Sigmoid colon (tissue), 7 donors: ENCODE data around the gene BNIP5. TPM values are rescaled to one million over a fixed set of nuclear protein-coding genes. Genes with fewer than 3 reads are reported as not detected.

Experiments used
- DNase-seq: peaks from one replicate; pipeline ENCODE4 v3.0.0-alpha.2; 2019
- H3K27ac ChIP-seq, 4 donors: fragments of 200-600 bp; sonication (generic); one replicate each; pipeline ENCODE4 v1.5.1; 2016 to 2019; ENCODE audit warnings: mild to moderate bottlenecking in 1 of 4
- H3K27me3 ChIP-seq, 3 donors: fragments of 200-600 bp; sonication (generic); one replicate each; pipeline ENCODE4 v1.5.1; 2019; ENCODE audit warnings: mild to moderate bottlenecking in 1 of 3
- H3K36me3 ChIP-seq, 4 donors: fragments of 200-600 bp; sonication (generic); one replicate each; pipeline ENCODE4 v1.5.1; 2016 to 2019
- H3K4me1 ChIP-seq, 4 donors: fragments of 200-600 bp; sonication (generic); one replicate each; pipeline ENCODE4 v1.5.1; 2017 to 2019
- H3K4me3 ChIP-seq, 4 donors: fragments of 200-600 bp; sonication (generic); one replicate each; pipeline ENCODE4 v1.5.1; 2017 to 2019; ENCODE audit warnings: mild to moderate bottlenecking in 2 of 4, moderate library complexity in 1 of 4
- H3K9me3 ChIP-seq, 4 donors: fragments of 200-600 bp in 3 of 4; sonication (generic) in 3 of 4; one replicate each; pipeline versions ENCODE4 v1.5.1 to v1.6.1; 2013 to 2019
- CTCF ChIP-seq, 4 experiments: fragments of 450-650 bp in 3 of 4; fragments of 200-600 bp in 1 of 4; IDR thresholded peaks; one replicate each; pipeline ENCODE4 v1.5.1; 2016 to 2019; ENCODE audit warnings: antibody characterized with exemption in 4 of 4, mild to moderate bottlenecking in 3 of 4, moderate library complexity in 2 of 4
- EP300 ChIP-seq, 4 donors: sonication (generic); formaldehyde crosslinking; IDR thresholded peaks; one replicate each; pipeline ENCODE4 v1.6.1; 2017; ENCODE audit warnings: antibody characterized with exemption in 4 of 4
- POLR2A ChIP-seq, 2 donors: fragments of 450-650 bp; IDR thresholded peaks; one replicate each; pipeline ENCODE4 v1.6.1; 2016; ENCODE audit warnings: antibody characterized with exemption in 2 of 2, mild to moderate bottlenecking in 2 of 2, moderate library complexity in 2 of 2
- POLR2AphosphoS5 ChIP-seq, 4 donors: sonication (generic); formaldehyde crosslinking; IDR thresholded peaks; one replicate each; pipeline ENCODE4 v1.6.1; 2017; ENCODE audit warnings: antibody characterized with exemption in 4 of 4
- WGBS, 2 donors: extraction: QIAGEN DNeasy Blood & Tissue Kit; methylation state at CpG; one replicate each; pipeline ENCODE4 v1.1.7; 2013; 5-methylcytosine and 5-hydroxymethylcytosine counted together
- intact Hi-C: fragments of 100-400 bp; cut with DNase I; formaldehyde crosslinking; loops from one replicate; pipeline ENCODE4 v1.15.1; 2023
- polyA plus RNA-seq, 3 donors: library from polyadenylated mRNA; stranded (reverse); fragments of 200-250 nt; gene quantifications; one replicate each; pipeline ENCODE4 v1.2.3, GENCODE V29; 2013
- total RNA-seq, 4 donors: library from RNA; depleted of rRNA; stranded (reverse); fragments of >200 nt; gene quantifications; one replicate each; pipeline ENCODE4 v1.1.0, GENCODE V29; 2016
- donor health status: healthy with polysubstance abuse.
- donor health status: Bipolar disorder and iron deficiency.
- donor health status: healthy.

Gene BNIP5
- total and polyA plus RNA-seq, 7 donors, result 5.5 to 9.0 (median 8.6) TPM; not detected in 4

GRCh38 chr6:36267731-36268477 lies 68.8 kb downstream of the BNIP5 start:
- Histone ChIP-seq H3K27ac (no peak overlapping the region), H3K27me3 (peaks cover 0 to 18% (median 7%) of the 10 kb centered on the region in 3 donors), H3K9me3 (peaks cover 0 to 6% (median 6%) of the 10 kb centered on the region in 4 donors), H3K4me3 (no peak overlapping the region), H3K36me3 (no peaks in the 10 kb centered on the region), H3K4me1 (no peaks in the 10 kb centered on the region)
- DNase-seq, result no peak
- 91 to 96% methylated on average over 4 of the region's 4 CpGs for WGBS, 2 donors
- TF ChIP-seq CTCF (IDR thresholded peaks at IDR 0.05) (no peak), EP300 (IDR thresholded peaks at IDR 0.05) (no peak), POLR2A (IDR thresholded peaks at IDR 0.05) (no peak), POLR2AphosphoS5 (IDR thresholded peaks at IDR 0.05) (no peak)
- intact Hi-C loops, result no loop called here

GRCh38 chr6:36266913-36267644 lies 69.6 kb downstream of the BNIP5 start:
- Histone ChIP-seq H3K27me3 (peaks cover 0 to 14% (median 7%) of the 10 kb centered on the region in 3 donors), H3K4me1 (no peaks in the 10 kb centered on the region), H3K36me3 (no peaks in the 10 kb centered on the region), H3K27ac (no peak overlapping the region), H3K9me3 (peaks cover 0 to 6% (median 6%) of the 10 kb centered on the region in 4 donors), H3K4me3 (no peak overlapping the region)
- intact Hi-C loops, result no loop called here
- 94% methylated on average over 13 of the region's 13 CpGs for WGBS, 2 donors
- TF ChIP-seq POLR2AphosphoS5 (IDR thresholded peaks at IDR 0.05), result no peak
- TF ChIP-seq POLR2A (IDR thresholded peaks at IDR 0.05), result no peak
- TF ChIP-seq EP300 (IDR thresholded peaks at IDR 0.05), result no peak
- TF ChIP-seq CTCF (IDR thresholded peaks at IDR 0.05), result no peak
- no peak for DNase-seq

Other genes starting within 250 kb of the BNIP5 start
- 1 to 10 TPM; 1.8 to 3.6 (median 2.8) TPM for gene MAPK13, start 206.4 kb downstream of the BNIP5 start, total RNA-seq
- 100 to 1,000 TPM; 110 to 159 (median 151) TPM for gene MAPK13, start 206.4 kb downstream of the BNIP5 start, polyA plus RNA-seq
- 10 to 100 TPM; 11.2 to 35.3 (median 23.6) TPM for gene BRPF3, start 140.1 kb downstream of the BNIP5 start, total RNA-seq
- gene BRPF3, start 140.1 kb downstream of the BNIP5 start, polyA plus RNA-seq, result 10 to 100 TPM; 24.9 to 41.8 (median 36.6) TPM
- gene PNPLA1, start 66.8 kb downstream of the BNIP5 start, total RNA-seq, result not detected
- gene PNPLA1, start 66.8 kb downstream of the BNIP5 start, polyA plus RNA-seq, result under 1 TPM in 2 of 3 donors, not detected in 1; 0.20 to 0.46 TPM
- gene ETV7, start 50.8 kb upstream of the BNIP5 start, total RNA-seq, result 1 to 10 TPM in 1 of 4 donors, under 1 TPM in 2, not detected in 1; 0.36 to 2.2 (median 0.55) TPM
- gene ETV7, start 50.8 kb upstream of the BNIP5 start, polyA plus RNA-seq, result 10 to 100 TPM in 1 of 3 donors, 1 to 10 TPM in 2; 3.6 to 11.6 (median 6.5) TPM
- gene PXT1, start 106.0 kb upstream of the BNIP5 start, total RNA-seq, result not detected
- gene PXT1, start 106.0 kb upstream of the BNIP5 start, polyA plus RNA-seq, result not detected
- 10 to 100 TPM; 48.5 to 71.3 (median 50.8) TPM for gene KCTD20, start 106.1 kb upstream of the BNIP5 start, total RNA-seq
- 10 to 100 TPM; 12.0 to 19.6 (median 12.0) TPM for gene KCTD20, start 106.1 kb upstream of the BNIP5 start, polyA plus RNA-seq
- gene STK38, start 210.6 kb upstream of the BNIP5 start, total RNA-seq, result 10 to 100 TPM; 25.8 to 46.3 (median 33.1) TPM
- 10 to 100 TPM; 33.6 to 47.8 (median 42.1) TPM for gene STK38, start 210.6 kb upstream of the BNIP5 start, polyA plus RNA-seq